Activated CD8-positive, alpha-beta memory T cell treated with anti-CD3 and anti-CD28 coated beads, Interleukin-2, amount 50 U/mL, for 4 hours (primary cell): ENCODE results near the gene AHRR.
"Not testable (repeated sequence)": the region's sequence is repeated elsewhere in the genome, so short reads cannot be mapped to it uniquely, and the experiment has no call there.

Source experiments
- DNase-seq: peaks from one replicate; pipeline ENCODE4 v3.0.0-alpha.2; 2020

The AHRR gene

DNA sequence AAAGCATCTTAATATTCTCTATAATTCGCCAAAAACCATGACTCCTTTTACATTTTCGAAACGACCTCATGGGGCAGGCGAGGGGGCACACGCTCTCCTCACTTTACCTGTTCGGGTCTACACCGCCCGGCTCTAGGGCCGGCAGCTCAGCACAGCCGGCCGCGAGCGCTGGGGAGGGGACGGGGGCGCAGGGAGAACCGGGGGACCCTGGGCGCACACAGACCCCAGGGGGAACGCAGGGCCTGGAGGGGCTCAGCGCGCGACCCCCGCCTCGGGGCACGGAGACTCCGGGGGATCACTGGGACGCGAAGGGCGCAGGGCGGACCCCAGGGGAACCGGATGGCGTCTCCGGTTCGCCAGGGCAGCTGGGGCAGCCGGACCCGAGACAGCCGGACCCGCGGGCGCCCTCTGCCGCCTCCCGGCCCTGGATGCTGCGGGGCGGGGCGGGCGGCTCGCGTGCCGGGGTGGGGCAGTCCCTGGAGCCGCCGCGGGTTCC lies at the start of gene AHRR:
AHRR (plus strand) TSS at position 485 of the 496 bp plus-strand sequence. CDS start 22,189 bp downstream, outside the sequence.
- no peak for DNase-seq

DNA sequence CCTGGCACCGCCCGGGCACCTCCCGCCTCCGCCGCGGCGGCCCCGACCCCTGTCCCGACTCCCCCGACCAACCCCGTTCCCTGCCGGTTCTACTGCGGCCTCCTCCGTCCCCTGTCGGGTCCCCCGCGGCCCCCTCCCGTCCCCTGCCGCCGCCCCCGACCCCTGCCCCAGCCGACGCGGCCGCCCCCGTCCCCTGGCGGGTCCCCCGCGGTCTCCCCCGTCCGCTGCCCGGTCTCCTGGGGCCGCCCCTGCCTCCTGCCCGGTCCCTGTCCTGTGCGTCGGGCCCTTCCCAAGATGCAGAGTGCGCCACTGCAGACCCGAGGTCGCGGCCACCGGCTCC lies 49.7 kb upstream of the AHRR start:
- not testable (repeated sequence) for DNase-seq

DNA sequence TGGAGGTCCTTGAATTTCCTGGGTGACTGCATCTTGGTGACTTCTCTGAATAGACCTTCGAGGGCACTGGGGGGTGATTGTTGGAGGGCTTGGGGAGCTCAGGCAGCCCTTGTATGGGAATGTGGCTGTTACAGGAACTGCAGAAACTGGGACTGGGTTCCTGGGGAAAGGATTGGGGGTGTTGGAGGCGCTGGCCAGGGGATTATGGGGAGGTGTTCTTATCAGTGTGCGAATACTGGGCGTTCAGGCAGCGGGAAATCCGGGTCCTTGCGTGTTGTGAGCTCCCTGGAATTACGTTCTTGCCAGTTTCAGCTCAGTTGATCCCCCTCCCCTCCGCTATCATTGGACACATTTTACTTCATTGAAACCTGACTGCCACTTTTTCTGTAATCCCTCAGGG lies 48.4 kb upstream of the AHRR start:
- DNase-seq, result not testable (repeated sequence)

DNA sequence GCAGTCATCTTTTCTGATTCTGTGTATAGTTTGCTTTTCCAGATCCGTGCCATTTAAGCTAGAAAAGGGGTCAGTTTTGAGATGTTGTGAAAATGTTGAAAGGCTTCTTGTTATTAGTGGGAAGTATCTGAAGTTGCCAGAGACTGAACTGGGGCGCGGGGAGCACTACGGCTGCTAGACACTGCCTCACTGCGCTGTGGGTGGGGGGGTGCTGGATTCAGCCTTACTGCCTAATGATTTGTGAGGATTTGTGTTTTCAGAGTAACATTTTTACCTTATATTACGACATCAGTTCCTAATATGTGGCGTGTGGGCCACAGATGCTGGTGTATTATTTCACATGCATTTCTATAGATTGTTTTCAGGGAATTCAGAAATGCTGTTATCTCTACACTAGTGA lies 48.0 kb upstream of the AHRR start:
- not testable (repeated sequence) for DNase-seq

DNA sequence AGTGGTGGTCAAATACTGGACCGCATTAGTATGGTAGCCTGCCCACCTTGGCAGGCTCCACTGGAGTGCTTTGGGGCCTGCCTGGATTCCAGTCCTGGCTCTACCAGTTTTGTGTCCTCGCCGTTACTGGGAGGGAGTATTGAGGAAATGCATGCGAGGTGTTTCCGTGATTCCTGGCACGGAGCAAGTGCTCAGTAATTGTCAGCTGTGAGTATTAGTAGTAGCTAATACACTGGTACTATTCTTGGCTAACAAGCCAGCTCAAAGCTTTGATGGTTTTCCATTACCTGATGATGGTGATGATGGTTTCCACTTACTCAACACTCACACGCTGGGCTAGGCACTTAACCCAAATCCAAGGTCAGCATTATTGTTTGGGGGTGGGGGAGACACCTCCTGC lies 47.2 kb upstream of the AHRR start:
- DNase-seq, result not testable (repeated sequence)

DNA sequence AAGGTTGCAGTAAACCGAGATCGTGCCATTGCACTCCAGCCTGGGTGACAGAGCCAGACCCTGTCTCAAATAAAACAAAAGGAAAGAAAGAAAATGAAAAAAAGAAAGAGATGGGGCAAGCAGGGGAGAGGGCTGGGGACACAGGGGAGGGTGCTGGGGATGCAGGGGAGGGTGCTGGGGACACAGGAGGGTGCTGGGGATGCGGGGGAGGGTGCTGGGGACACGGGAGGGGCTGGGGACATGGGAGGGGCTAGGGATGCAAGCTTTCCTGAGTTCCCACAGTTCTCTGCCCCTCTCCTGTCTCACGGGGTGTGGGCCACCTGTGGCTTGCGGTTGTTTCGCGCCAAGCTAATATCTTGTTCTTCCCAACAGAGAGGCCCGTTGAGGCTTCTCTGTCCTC lies 42.9 kb upstream of the AHRR start:
- no peak for DNase-seq

DNA sequence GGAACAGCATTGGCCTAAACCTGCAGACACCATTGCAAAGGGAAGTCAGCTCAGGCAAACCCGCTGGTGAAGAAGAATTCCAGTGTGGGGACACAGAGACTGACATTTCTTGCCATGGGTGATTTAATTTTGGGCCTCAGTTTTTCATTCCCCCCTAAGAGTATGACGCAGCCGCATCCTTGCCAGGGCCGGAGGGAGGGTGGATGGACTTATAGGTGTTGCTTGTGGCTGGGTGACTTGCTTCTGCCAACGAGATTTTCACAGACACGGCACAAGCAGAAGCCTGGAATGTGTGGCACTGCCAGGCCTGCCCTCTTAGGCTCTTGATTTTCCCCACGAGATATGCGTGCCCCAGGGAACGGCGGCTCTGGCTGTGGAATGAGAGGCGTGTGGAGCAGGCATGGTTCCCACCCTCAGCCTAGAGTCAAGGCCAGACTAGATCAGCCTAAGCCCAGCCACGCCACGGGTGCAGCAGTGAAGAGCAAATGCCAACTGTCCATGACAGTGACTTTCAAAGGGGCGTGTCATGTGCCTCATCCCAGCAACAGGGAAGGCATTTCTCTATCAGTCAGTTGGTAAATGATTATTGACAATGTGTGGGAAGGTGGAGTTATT lies 42.4 kb upstream of the AHRR start:
- not testable (repeated sequence) for DNase-seq

DNA sequence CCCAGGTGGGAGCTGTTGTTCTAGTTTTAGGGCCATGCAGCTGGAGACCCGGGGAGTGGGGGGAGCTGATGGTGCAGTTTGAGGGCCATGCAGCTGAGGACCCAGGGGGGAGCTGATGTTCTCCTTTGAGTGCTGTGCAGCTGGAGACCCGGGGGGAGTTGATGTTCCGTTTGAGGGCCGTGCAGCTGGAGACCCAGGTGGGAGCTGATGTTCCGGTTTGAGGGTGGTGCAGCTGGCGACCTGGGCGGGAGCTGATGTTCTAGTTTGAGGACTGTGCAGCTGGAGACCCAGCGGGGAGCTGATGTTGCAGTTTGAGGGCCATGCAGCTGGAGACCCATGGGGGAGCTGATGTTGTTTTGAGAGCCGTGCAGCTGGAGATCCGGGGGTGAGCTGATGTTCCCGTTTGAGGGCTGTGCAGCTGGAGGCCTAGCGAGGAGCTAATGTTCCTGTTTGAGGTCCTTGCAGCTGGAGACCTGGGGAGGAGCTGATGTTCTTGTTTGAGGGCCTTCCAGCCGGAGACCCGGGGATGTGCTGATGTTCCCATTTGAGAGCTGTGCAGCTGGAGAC lies 35.4 kb upstream of the AHRR start:
- no peak for DNase-seq

DNA sequence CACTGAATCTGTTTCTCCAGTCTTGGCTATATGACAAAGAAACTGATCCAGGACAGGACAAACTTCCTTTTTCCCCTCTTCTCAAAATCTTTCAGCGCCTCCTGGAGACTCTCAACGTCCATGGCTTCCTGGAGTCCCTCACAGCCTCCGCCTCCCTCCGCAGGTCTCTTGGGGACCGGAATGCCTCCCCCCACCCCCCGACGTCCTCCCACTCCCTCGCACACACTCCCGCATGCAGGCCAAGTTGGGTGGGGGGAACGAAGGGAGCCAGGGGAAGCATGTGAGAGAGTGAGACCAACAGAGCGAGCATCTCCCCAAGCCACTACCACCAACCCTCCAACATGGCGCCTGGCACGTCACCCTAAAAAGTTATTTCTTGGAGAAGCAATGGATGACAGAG lies 31.3 kb upstream of the AHRR start:
- not testable (repeated sequence) for DNase-seq

DNA sequence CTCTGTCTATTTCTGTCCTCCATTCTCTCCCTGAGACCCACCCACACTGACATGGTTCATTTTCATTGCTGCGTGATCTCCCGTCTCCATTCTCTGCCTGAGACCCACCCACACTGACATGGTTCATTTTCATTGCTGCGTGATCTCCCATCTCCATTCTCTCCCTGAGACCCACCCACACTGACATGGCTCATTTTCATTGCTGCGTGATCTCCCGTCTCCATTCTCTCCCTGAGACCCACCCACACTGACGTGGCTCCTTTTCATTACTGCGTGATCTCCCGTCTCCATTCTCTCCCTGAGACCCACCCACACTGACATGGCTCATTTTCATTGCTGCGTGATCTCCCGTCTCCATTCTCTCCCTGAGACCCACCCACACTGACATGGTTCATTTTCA lies 30.2 kb upstream of the AHRR start:
- DNase-seq, result not testable (repeated sequence)

DNA sequence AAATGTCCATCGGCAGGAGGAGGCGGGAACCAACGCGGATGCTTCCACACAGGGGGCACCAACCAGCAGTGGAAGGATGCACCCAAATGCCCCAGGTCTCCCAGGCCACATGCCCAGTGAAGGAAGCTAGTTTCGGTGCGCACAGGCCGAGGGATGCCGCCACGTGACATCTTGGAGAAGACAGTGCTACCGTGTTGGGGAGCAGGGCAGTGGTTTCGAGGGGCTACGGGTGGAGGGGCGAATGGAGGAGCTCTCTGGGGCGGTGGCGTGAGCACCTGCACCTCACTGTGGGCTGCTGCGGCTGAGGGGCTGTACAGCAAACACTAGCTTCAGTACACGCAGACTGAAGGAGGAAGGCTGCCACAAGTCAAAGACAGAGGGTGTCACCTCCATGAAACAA lies 26.7 kb upstream of the AHRR start:
- not testable (repeated sequence) for DNase-seq

DNA sequence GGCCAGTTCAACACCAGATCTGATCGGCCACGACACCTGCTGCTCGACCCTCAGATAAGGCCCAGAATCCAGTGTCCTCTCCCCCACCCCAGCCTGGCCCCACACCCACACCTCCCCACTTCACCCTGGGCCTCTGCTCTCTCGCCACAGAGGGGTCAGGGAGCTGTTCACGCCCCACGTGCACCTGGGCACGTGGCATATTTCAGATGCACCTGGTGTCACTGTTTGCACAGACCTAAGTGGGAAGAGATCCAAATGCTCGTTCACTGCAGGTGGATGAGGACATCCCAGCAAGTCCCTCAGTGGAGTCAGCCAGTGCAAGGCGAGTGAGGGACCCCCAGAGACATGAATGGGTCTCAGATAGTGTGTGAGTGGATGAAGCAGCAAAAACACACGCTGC lies 25.3 kb upstream of the AHRR start:
- DNase-seq, result not testable (repeated sequence)

DNA sequence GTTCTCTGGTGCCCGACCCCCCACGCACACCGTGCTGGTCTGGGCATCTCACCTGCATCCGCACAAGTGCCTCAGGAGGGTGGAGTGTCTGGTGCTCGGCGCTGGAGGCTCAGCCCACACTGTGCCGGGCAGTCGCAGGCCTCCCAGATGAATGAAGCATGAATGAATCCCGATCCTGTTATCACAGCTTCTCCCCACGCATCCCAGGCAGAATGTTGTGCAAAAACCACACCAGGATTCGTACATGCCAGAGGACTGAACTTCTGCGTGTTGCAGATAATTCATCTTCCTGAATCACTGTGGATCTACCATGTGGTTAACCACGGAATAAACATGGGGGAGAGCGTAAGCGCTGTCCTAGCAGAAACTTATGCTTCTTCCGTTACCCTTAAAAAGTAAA lies 24.6 kb upstream of the AHRR start:
- not testable (repeated sequence) for DNase-seq

DNA sequence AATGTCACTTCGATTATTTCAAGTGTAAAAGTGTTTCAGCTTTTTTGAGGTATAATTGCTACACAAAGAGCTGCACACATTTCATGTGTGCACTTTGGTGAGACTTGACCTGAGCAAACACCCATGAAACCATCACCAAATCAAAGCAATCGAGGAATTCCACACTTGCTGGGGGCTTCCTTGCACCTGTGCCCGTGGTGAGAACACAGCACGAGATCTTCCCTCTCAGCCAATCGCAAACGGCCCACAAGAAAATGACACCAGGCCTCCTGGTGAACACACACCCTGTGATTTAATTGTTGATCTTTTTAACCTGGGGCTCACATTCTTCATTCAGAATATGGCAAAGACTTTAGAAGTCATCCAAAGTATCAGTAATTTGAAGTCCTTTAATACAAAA lies 24.1 kb upstream of the AHRR start:
- DNase-seq, result not testable (repeated sequence)

DNA sequence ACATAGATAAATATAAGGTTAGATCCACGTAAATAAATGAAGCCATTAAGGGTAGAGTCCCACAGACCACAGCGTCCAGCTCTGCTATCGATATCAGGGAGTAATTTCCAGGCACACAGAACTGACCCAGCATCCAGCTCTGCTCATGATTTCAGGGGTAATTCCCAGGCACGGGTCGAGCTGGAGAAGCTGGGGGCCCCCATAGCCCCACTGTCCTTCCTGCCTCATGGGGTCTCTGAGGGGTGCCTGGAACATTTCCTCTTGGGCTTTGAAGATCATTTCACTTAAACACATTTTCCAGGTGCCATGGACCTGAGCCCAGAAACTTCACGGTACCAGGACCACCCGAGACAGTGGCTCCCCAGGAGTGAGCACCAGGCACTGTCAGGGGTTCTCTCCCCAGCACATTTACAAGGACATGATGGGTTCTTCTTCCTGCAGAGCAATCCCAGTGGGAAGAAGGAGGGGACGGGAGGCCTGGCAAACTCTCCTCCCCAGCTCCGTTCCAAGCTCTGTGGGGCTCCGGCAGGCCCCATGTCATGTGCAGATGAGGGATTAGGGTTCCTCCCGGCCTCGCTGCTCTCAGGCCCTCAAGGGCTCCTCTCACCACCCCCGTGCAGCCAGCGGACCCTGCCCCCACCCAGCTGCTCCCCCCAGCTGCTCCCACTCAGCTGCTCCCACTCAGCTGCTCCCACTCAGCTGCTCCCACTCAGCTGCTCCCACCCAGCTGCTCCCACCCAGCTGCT lies 23.4 kb upstream of the AHRR start:
- not testable (repeated sequence) for DNase-seq

DNA sequence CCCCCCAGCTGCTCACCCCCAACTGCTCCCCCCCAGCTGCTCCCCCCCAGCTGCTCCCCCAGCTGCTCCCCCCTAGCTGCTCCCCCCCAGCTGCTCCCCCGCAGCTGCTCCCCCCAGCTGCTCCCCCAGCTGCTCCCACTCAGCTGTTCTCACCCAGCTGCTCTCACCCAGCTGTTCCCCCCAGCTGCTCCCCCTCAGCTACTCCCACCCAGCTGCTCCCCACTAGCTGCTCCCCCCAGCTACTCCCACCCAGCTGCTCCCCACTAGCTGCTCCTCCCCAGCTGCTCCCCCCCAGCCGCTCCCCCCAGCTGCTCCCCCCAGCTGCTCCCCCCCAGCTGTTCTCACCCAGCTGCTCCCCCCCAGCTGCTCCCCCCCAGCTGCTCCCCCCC lies 22.8 kb upstream of the AHRR start:
- DNase-seq, result no peak

DNA sequence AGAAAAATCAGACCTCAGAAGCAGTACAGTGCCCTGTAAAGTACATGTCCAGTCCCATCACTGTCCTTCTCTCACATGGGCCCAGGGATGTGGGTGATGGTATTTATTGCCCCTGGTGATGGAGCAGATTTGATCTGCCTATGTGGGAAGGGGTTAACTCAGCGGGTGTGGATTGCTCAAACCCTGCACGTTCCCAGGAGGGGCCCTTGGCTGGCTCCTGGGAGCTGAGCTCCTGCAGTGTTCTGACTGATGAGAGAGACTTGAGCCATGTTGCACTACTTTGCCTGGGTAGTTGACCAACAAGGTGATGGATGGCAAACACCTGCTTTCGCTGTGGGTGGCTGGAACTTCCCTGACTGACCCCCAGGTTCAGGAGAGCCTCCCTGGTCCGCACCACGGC lies 21.6 kb upstream of the AHRR start:
- DNase-seq, result not testable (repeated sequence)

DNA sequence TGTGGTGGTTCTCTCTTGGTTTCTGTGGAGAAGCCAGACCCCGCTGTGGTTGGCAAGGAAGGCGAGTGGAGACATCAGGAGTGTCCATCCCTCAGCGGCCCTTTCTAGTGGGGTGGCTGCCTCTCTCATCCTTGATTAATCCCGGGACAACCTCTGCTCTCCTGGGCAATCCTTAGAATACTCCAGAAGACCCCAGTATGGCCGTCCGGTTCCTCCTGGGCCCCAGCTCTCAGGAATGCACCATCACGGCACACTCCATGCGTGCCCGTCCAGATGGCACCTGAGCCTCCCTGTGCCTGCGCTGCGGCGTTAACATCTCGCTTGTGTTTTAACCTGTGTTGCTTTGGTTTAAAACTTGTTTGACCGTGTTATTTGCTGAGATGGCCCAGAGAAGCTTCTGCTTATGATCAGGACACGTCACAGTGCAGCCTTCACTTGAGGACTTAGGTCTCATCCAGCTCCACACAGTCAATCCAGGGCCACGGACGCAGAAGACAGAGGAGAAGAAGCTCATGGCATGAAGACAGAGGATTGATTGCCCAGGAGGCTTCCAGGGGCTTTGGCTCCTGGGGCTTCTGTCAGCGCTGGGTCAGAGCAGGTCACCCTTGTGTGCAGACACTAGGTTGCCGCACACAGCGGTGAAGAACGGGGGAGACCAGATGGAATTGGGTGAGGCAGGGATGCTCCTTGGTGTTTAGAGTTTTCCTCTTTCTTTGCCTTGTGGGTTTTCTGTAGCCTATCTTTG lies 20.7 kb upstream of the AHRR start:
- peak; percentile 5 for DNase-seq

DNA sequence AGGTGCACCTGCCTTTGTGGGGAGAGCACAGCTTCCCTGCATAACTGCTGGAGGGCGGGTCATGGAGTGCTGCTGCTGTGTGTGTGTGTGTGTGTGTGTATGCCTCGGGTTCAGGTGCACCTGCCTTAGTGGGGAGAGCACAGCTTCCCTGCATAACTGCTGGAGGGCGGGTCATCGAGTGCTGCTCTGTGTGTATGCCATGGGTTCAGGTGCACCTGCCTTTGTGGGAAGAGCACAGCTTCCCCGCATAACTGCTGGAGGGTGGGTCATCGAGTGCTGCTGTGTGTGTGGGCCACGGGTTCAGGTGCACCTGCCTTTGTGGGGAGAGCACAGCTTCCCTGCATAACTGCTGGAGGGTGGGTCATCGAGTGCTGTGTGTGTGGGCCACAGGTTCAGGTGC lies 19.1 kb upstream of the AHRR start:
- DNase-seq, result not testable (repeated sequence)

DNA sequence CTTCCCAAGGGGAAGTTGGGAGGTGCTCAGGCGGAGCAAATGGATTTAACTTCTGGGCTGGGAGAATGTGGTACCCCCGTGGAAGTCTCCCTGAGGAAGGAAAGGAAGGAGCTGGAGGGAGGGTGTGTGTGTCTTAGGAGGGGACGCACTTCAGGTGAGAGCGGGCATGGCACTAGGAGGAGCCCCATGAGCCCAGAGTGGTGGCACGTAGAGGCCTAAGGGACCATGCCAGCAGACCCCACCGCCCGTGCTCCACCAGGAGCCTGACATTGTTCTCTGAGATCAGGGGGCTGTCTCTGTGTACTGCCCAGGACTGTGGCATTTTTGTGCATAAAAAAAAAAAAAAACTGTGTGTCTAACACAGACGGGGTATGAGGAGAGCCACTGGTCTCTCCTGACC lies 18.5 kb upstream of the AHRR start:
- DNase-seq, result no peak

DNA sequence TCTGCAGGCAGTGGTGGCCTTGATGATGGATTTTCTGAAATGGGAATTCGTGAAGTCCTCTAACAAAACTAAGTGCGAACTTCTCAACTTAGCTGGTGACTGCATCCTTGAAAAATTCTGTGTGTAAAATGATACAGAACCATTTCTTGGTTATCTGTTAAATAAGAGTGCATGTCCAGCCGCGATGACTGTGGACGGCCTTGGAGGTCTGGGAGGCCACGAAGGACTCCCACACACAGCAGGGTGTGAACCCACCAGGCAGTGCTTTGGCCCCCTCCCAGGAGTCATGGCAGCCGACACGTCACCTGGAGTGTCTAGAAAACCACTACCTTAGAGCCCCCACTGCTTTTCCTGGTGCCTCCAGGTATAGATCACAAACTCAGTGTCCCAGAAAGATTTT lies 17.8 kb upstream of the AHRR start:
- DNase-seq, result not testable (repeated sequence)

DNA sequence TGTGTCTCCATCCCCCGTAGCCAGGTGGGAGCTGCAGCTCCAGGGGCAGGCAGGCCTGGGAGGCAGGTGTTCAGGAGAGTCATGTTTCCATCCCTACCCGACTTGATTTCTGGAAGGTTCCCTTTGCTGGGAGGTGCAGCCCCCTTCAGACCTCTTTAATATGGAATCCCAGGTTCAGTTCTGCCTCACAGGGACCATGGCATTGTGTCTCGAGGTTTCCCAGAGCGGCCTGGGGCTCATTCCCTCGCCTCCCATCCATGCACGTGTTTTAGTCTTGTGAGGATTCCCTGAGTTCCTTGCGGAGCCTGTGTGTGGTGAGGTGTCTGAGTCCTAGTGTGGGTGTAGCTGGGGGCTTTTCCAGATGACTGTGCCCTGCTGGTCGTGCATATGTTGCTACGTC lies 16.5 kb upstream of the AHRR start:
- peak; percentile 6 for DNase-seq

DNA sequence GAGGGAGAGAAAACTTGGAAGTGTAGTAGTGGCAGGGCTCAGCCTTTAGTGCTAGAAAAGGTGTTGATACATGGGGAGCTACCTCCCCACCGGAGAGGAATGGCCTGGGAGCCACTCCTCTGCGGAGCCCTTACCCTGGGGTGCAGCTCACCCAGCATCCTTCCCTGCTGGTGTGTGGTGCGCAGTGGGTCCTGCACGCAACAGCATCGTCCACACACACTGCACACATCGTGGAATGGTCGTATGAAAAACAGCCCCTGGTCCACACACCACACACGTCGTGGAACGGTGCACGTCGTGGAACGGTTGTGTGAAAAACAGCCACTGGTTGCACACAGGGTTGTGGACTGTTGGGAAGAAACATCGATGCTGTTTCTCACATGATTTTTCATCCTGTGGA lies 16.1 kb upstream of the AHRR start:
- peak; percentile 6 for DNase-seq
